Measurements from ENCODE around the gene NINJ2.
"Not testable (repeated sequence)": the region's sequence is repeated elsewhere in the genome, so short reads cannot be mapped to it uniquely, and the experiment has no call there.

NINJ2 gene

GRCh38 chr12:585062-586061, 77.9 kb downstream of the NINJ2 start:
- no peak for DNase-seq (ENCODE audit: low read depth)

GRCh38 chr12:583251-583869, 79.9 kb downstream of the NINJ2 start:
- DNase-seq (ENCODE audit: low read depth), result no peak

GRCh38 chr12:581746-582145, 81.5 kb downstream of the NINJ2 start:
- DNase-seq (ENCODE audit: low read depth), result no peak

GRCh38 chr12:581321-581720, 81.9 kb downstream of the NINJ2 start:
- no peak for DNase-seq (ENCODE audit: low read depth)

GRCh38 chr12:580813-581212, 82.4 kb downstream of the NINJ2 start:
- no peak for DNase-seq (ENCODE audit: low read depth)

GRCh38 chr12:579420-580110, 83.7 kb downstream of the NINJ2 start:
- DNase-seq (ENCODE audit: low read depth), result no peak

GRCh38 chr12:578748-579419, 84.4 kb downstream of the NINJ2 start:
- no peak for DNase-seq (ENCODE audit: low read depth)

GRCh38 chr12:577994-578747, 85.1 kb downstream of the NINJ2 start:
- DNase-seq (ENCODE audit: low read depth), result not testable (repeated sequence)

GRCh38 chr12:576615-577110, 86.6 kb downstream of the NINJ2 start:
- DNase-seq (ENCODE audit: low read depth), result no peak

GRCh38 chr12:575948-576614, 87.2 kb downstream of the NINJ2 start:
- DNase-seq (ENCODE audit: low read depth), result peak; percentile 39

- no peak for DNase-seq (ENCODE audit: low read depth)
Observed at GRCh38 chr12:575129-575502, 88.1 kb downstream of the NINJ2 start.

- DNase-seq (ENCODE audit: low read depth), result no peak
Observed at GRCh38 chr12:574475-575128, 88.6 kb downstream of the NINJ2 start.

- DNase-seq (ENCODE audit: low read depth), result no peak
Observed at GRCh38 chr12:573232-573631, 90.0 kb downstream of the NINJ2 start.

GRCh38 chr12:572532-572899, 90.7 kb downstream of the NINJ2 start:
- DNase-seq (ENCODE audit: low read depth), result no peak

GRCh38 chr12:571795-572531, 91.3 kb downstream of the NINJ2 start:
- peak; percentile 7 for DNase-seq (ENCODE audit: low read depth)

- peak; percentile 95 for DNase-seq (ENCODE audit: low read depth)
Observed at GRCh38 chr12:570921-571794, 92.1 kb downstream of the NINJ2 start.

- peak; percentile 87 for DNase-seq (ENCODE audit: low read depth)
Observed at GRCh38 chr12:570435-570920, 92.8 kb downstream of the NINJ2 start.

GRCh38 chr12:569803-570434, 93.3 kb downstream of the NINJ2 start:
- DNase-seq (ENCODE audit: low read depth), result peak; percentile 80
